ENCODE results near the gene EHD1.

DNA sequence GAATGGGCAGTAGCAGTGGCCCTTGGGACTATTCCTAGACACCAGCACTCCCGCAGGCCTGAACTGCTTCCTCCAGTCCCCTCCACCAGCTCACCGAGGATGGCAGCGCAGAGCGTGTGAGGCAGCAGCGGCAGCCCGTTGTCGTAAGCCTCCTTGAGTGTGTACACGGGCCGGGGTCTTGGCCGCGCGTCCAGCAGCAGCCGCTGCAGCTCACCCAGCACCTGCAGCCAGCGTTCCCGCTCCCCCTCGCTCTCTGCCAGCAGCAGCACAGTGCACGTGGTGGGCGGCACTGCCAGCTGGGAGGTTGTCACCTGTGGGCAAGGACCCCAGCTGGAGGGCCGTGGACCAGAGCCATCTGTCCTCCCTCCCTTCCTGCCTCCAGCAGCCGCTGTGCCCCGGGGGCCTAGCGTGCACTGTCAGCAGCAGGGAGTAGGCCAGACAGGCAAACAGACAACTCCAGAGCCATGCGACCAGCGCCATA is 47.0 kb downstream of the EHD1 start:
- TF ChIP-seq EZH2 (IDR thresholded peaks at IDR 0.05; ENCODE audit: insufficient read depth, poor library complexity, severe bottlenecking), result no peak
- TF ChIP-seq EZH2phosphoT487 (IDR thresholded peaks at IDR 0.05; ENCODE audit: insufficient read depth, low read depth), result no peak

Measured in GM23248 (cell line).